SK-N-SH treated with all-trans-retinoic acid at 6 μM for 48 hours (cell line): ENCODE data around the gene HAO1.

ENCODE experiments used
- ARNTL ChIP-seq: fragments of 450-650 bp; formaldehyde crosslinking; IDR thresholded peaks from 2 replicates; pipeline ENCODE4 v1.5.0; 2020; ENCODE audit warnings: low read depth, mild to moderate bottlenecking, moderate library complexity, borderline replicate concordance
- ESRRG ChIP-seq: fragments of 250-450 bp; sonication (Bioruptor Pico); IDR thresholded peaks from 2 replicates; pipeline ENCODE4 v1.6.1; 2021; ENCODE audit warnings: mild to moderate bottlenecking
- OSR1 ChIP-seq: fragments of 250-450 bp; sonication (Bioruptor Pico); IDR thresholded peaks from 2 replicates; pipeline ENCODE4 v1.8.0; 2022; ENCODE audit warnings: moderate library complexity, mild to moderate bottlenecking, inconsistent platforms
- PATZ1 ChIP-seq: fragments of 250-450 bp; sonication (Bioruptor Pico); IDR thresholded peaks from 2 replicates; pipeline ENCODE4 v1.8.0; 2020; ENCODE audit warnings: mild to moderate bottlenecking, moderate library complexity, borderline replicate concordance
- PPARA ChIP-seq: fragments of 250-450 bp; sonication (Bioruptor Pico); IDR thresholded peaks from 2 replicates; pipeline ENCODE4 v1.5.0; 2020; ENCODE audit warnings: mild to moderate bottlenecking, borderline replicate concordance
- RARB ChIP-seq: fragments of 250-450 bp; sonication (Bioruptor Pico); IDR thresholded peaks from 2 replicates; pipeline ENCODE4 v1.8.0; 2021; ENCODE audit warnings: mild to moderate bottlenecking, moderate library complexity
- TSHZ2 ChIP-seq: fragments of 250-450 bp; sonication (Bioruptor Pico); IDR thresholded peaks from 2 replicates; pipeline ENCODE4 v1.5.0; 2020; ENCODE audit warnings: mild to moderate bottlenecking, moderate library complexity
- ZFP3 ChIP-seq: fragments of 250-450 bp; sonication (Bioruptor Pico); IDR thresholded peaks from 2 replicates; pipeline ENCODE4 v1.5.0; 2020; ENCODE audit warnings: mild to moderate bottlenecking, moderate library complexity
- ZFP30 ChIP-seq: fragments of 450-650 bp; formaldehyde crosslinking; IDR thresholded peaks from 2 replicates; pipeline ENCODE4 v1.5.0; 2022; ENCODE audit warnings: mild to moderate bottlenecking, moderate library complexity
- ZNF565 ChIP-seq: fragments of 450-650 bp; formaldehyde crosslinking; conservative IDR thresholded peaks from 2 replicates; pipeline ENCODE4 v1.5.0; 2020; ENCODE audit warnings: low read depth, mild to moderate bottlenecking, moderate library complexity
- TF ChIP-seq, protein P1 (sequence below): fragments of 250-450 bp; sonication (Bioruptor Pico); IDR thresholded peaks from 2 replicates; pipeline ENCODE4 v1.5.1; 2021; ENCODE audit warnings: mild to moderate bottlenecking, moderate library complexity
- TF ChIP-seq, protein P2 (sequence below): fragments of 250-450 bp; sonication (Bioruptor Pico); IDR thresholded peaks from 2 replicates; pipeline ENCODE4 v1.5.1; 2020; ENCODE audit warnings: low read depth, mild to moderate bottlenecking, moderate library complexity

- TF ChIP-seq RARB (CRISPR knock-in tag) (no peak), ZFP3 (CRISPR knock-in tag) (no peak), PATZ1 (no peak), ZNF565 (CRISPR knock-in tag) (no peak), ESRRG (CRISPR knock-in tag) (no peak), PPARA (no peak), OSR1 (CRISPR knock-in tag) (no peak), TSHZ2 (no peak), ZFP30 (CRISPR knock-in tag) (no peak), ARNTL (CRISPR knock-in tag) (no peak)
- TF ChIP-seq, protein P1, sequence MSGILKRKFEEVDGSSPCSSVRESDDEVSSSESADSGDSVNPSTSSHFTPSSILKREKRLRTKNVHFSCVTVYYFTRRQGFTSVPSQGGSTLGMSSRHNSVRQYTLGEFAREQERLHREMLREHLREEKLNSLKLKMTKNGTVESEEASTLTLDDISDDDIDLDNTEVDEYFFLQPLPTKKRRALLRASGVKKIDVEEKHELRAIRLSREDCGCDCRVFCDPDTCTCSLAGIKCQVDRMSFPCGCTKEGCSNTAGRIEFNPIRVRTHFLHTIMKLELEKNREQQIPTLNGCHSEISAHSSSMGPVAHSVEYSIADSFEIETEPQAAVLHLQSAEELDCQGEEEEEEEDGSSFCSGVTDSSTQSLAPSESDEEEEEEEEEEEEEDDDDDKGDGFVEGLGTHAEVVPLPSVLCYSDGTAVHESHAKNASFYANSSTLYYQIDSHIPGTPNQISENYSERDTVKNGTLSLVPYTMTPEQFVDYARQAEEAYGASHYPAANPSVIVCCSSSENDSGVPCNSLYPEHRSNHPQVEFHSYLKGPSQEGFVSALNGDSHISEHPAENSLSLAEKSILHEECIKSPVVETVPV (CRISPR knock-in tag): no peak
- TF ChIP-seq, protein P2, sequence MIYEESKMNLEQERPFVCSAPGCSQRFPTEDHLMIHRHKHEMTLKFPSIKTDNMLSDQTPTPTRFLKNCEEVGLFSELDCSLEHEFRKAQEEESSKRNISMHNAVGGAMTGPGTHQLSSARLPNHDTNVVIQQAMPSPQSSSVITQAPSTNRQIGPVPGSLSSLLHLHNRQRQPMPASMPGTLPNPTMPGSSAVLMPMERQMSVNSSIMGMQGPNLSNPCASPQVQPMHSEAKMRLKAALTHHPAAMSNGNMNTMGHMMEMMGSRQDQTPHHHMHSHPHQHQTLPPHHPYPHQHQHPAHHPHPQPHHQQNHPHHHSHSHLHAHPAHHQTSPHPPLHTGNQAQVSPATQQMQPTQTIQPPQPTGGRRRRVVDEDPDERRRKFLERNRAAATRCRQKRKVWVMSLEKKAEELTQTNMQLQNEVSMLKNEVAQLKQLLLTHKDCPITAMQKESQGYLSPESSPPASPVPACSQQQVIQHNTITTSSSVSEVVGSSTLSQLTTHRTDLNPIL (CRISPR knock-in tag): no peak
Measured at GRCh38 chr20:7924692-7925091, 15.6 kb downstream of the HAO1 start.
